H9 (cell line): Measurements from ENCODE around the gene DTD1. TPM values are rescaled to one million over a fixed set of nuclear protein-coding genes. Genes with fewer than 3 reads are reported as not detected.

ENCODE experiments used
- DNase-seq: peaks from one replicate; pipeline ENCODE4 v3.0.0-alpha.2; 2017
- H2AFZ ChIP-seq: one replicate; pipeline ENCODE4 v1.6.1; 2013; ENCODE audit warnings: mild to moderate bottlenecking, low read length, control low read depth, moderate library complexity
- H2AK5ac ChIP-seq: 2 replicates; pipeline ENCODE4 v1.6.1; 2013; ENCODE audit warnings: low read length, control low read depth, mixed read lengths; ENCODE audit not compliant: insufficient read length
- H2BK120ac ChIP-seq: one replicate; pipeline ENCODE4 v1.6.1; 2013; ENCODE audit warnings: low read depth, mild to moderate bottlenecking, low read length, control low read depth, inconsistent platforms; ENCODE audit not compliant: poor library complexity, severe bottlenecking
- H2BK12ac ChIP-seq: 2 replicates; pipeline ENCODE4 v1.6.1; 2013; ENCODE audit warnings: low read length, control low read depth, mixed read lengths, low read depth; ENCODE audit not compliant: insufficient read length
- H2BK15ac ChIP-seq: 2 replicates; pipeline ENCODE4 v1.6.1; 2013; ENCODE audit warnings: low read depth, low read length, control low read depth
- H2BK20ac ChIP-seq: one replicate; pipeline ENCODE4 v1.6.1; 2013; ENCODE audit warnings: low read depth, mild to moderate bottlenecking, low read length, control low read depth, inconsistent platforms; ENCODE audit not compliant: poor library complexity, severe bottlenecking
- H2BK5ac ChIP-seq: 2 replicates; pipeline ENCODE4 v1.6.1; 2013; ENCODE audit warnings: low read length, control low read depth, mixed read lengths; ENCODE audit not compliant: insufficient read length
- H3K14ac ChIP-seq: 2 replicates; pipeline ENCODE4 v1.6.1; 2013; ENCODE audit warnings: low read length, control low read depth; ENCODE audit not compliant: insufficient read depth
- H3K18ac ChIP-seq: 2 replicates; pipeline ENCODE4 v1.6.1; 2013; ENCODE audit warnings: low read depth, mild to moderate bottlenecking, mixed read lengths, low read length, control low read depth; ENCODE audit not compliant: insufficient read length
- H3K23ac ChIP-seq: 2 replicates; pipeline ENCODE4 v1.6.1; 2013; ENCODE audit warnings: low read length, control low read depth, mixed read lengths, low read depth; ENCODE audit not compliant: insufficient read length
- H3K23me2 ChIP-seq: 2 replicates; pipeline ENCODE4 v1.6.1; 2013; ENCODE audit warnings: low read depth, mild to moderate bottlenecking, mixed read lengths, low read length, control low read depth; ENCODE audit not compliant: insufficient read length, poor library complexity, severe bottlenecking
- H3K27ac ChIP-seq: 2 replicates; pipeline ENCODE4 v1.5.1; 2013; ENCODE audit warnings: low read length, control low read depth, mixed read lengths, low read depth; ENCODE audit not compliant: insufficient read length
- H3K27me3 ChIP-seq: 2 replicates; pipeline ENCODE4 v1.6.1; 2013; ENCODE audit warnings: low read length, control low read depth, inconsistent platforms; ENCODE audit not compliant: insufficient read depth
- H3K4ac ChIP-seq: 2 replicates; pipeline ENCODE4 v1.6.1; 2013; ENCODE audit warnings: low read depth, mild to moderate bottlenecking, control low read depth, inconsistent platforms, low read length, moderate library complexity
- H3K4me1 ChIP-seq: 2 replicates; pipeline ENCODE4 v1.6.1; 2013; ENCODE audit warnings: low read length, control low read depth, inconsistent platforms; ENCODE audit not compliant: insufficient read depth
- H3K4me2 ChIP-seq: 2 replicates; pipeline ENCODE4 v1.6.1; 2013; ENCODE audit warnings: low read length, control low read depth, mixed read lengths; ENCODE audit not compliant: insufficient read length, insufficient read depth
- H3K56ac ChIP-seq: 2 replicates; pipeline ENCODE4 v1.6.1; 2013; ENCODE audit warnings: low read depth, mild to moderate bottlenecking, mixed read lengths, low read length, control low read depth; ENCODE audit not compliant: insufficient read length
- H3K79me1 ChIP-seq: 2 replicates; pipeline ENCODE4 v1.6.1; 2013; ENCODE audit warnings: low read depth, mild to moderate bottlenecking, moderate library complexity, low read length, control low read depth, inconsistent platforms; ENCODE audit not compliant: insufficient read depth, poor library complexity, severe bottlenecking
- H3K79me2 ChIP-seq: 2 replicates; pipeline ENCODE4 v1.6.1; 2013; ENCODE audit warnings: low read length, control low read depth, inconsistent platforms; ENCODE audit not compliant: insufficient read depth
- H3K9ac ChIP-seq: 2 replicates; pipeline ENCODE4 v1.6.1; 2013; ENCODE audit warnings: low read length, control low read depth, mixed read lengths; ENCODE audit not compliant: insufficient read length; ENCODE audit errors: extremely low read depth
- H3K9me3 ChIP-seq: one replicate; pipeline ENCODE4 v1.6.1; 2013; ENCODE audit warnings: low read depth, low read length, inconsistent platforms; ENCODE audit not compliant: control insufficient read depth
- H3T11ph ChIP-seq: one replicate; pipeline ENCODE4 v1.6.1; 2013; ENCODE audit warnings: mild to moderate bottlenecking, low read length, control low read depth, inconsistent platforms
- H4K20me1 ChIP-seq: one replicate; pipeline ENCODE4 v1.6.1; 2013; ENCODE audit not compliant: control insufficient read depth, insufficient read length, insufficient read depth
- H4K5ac ChIP-seq: 2 replicates; pipeline ENCODE4 v1.6.1; 2013; ENCODE audit warnings: low read depth, mild to moderate bottlenecking, mixed read lengths, low read length, control low read depth; ENCODE audit not compliant: insufficient read length
- H4K8ac ChIP-seq: replicated peaks from 2 replicates; pipeline ENCODE4 v1.6.1; 2013; ENCODE audit warnings: low read length, control low read depth, mixed read lengths, low read depth; ENCODE audit not compliant: insufficient read length
- H4K91ac ChIP-seq: 2 replicates; pipeline ENCODE4 v1.6.1; 2013; ENCODE audit warnings: low read depth, mild to moderate bottlenecking, moderate library complexity, mixed read lengths, low read length, control low read depth; ENCODE audit not compliant: insufficient read length
- H3K27ac Mint-ChIP-seq, 3 experiments: 2 replicates in 2 of 3; 3 replicates in 1 of 3; pipeline ENCODE4 v1.8.0; 2020 to 2021; ENCODE audit warnings: mixed read lengths in 3 of 3, mild to moderate bottlenecking in 1 of 3, moderate library complexity in 1 of 3
- H3K27me3 Mint-ChIP-seq: 2 replicates; pipeline ENCODE4 v1.8.0; 2021; ENCODE audit warnings: low read depth, mild to moderate bottlenecking, moderate library complexity, mixed read lengths
- H3K36me3 Mint-ChIP-seq, 3 experiments: 2 replicates in 2 of 3; 3 replicates in 1 of 3; pipeline ENCODE4 v1.8.0; 2020 to 2021; ENCODE audit warnings: low read depth in 3 of 3, mixed read lengths in 3 of 3; ENCODE audit not compliant: insufficient read depth in 1 of 3
- H3K4me1 Mint-ChIP-seq, 2 experiments: 2 replicates each; pipeline ENCODE4 v1.8.0; 2020; ENCODE audit warnings: mixed read lengths in 2 of 2
- H3K4me3 Mint-ChIP-seq, 2 experiments: 2 replicates in 1 of 2; 3 replicates in 1 of 2; pipeline ENCODE4 v1.8.0; 2020 to 2021; ENCODE audit warnings: mild to moderate bottlenecking in 2 of 2, mixed read lengths in 2 of 2, moderate library complexity in 1 of 2
- H3K9me3 Mint-ChIP-seq, 2 experiments: 2 replicates in 1 of 2; 3 replicates in 1 of 2; pipeline ENCODE4 v1.8.0; 2020; ENCODE audit warnings: mild to moderate bottlenecking in 2 of 2, mixed read lengths in 2 of 2, moderate library complexity in 1 of 2
- WGBS: extraction: QIAGEN DNeasy Blood & Tissue Kit; methylation state at CpG from one replicate; pipeline ENCODE4 v1.1.7; 2013; ENCODE audit warnings: missing lambda C conversion rate, low lambda C conversion rate, mixed read lengths; ENCODE audit not compliant: insufficient read length; ENCODE audit errors: extremely low coverage; 5-methylcytosine and 5-hydroxymethylcytosine counted together
- total RNA-seq: library from RNA; stranded (reverse); gene quantifications from 2 replicates; pipeline ENCODE4 v1.2.1, GENCODE V29; 2021
- TF ChIP-seq, protein P1 (sequence below): fragments of 200-600 bp; sonication (generic); conservative IDR thresholded peaks from 3 replicates; pipeline ENCODE4 v1.8.0; 2021; ENCODE audit warnings: antibody characterized with exemption, mild to moderate bottlenecking

DTD1 gene
- total RNA-seq, 1 experiment from 2014 or later: 62.0 TPM

DNA sequence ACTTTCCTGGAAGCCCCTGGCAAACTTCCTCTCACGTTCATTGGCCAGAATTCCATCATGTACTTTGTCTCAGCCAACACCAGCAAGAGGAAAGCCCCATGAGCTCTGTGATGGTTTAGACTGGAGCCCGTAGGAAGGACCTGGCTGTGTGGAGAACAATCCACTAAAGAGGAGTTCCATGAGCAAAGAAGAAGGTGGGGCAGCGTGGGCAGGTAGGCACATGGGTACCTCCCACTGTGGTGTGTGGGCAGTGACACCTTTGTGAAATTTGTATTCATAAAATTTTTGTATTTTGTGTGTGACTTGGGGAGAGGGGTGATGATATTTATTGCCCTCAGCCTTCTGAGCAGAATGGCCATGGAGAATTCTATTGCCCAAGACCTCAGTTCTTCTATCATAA is 136.2 kb downstream of the DTD1 start:
- peaks cover 2 to 11% (median 5%) of the 10 kb centered on the region in 3 experiments for H3K36me3 Mint-ChIP-seq
- H2BK15ac ChIP-seq: 0 out of 2 replicates have a peak overlapping the region, but pooled peaks have one; percentile 39
- TF ChIP-seq, protein P1, sequence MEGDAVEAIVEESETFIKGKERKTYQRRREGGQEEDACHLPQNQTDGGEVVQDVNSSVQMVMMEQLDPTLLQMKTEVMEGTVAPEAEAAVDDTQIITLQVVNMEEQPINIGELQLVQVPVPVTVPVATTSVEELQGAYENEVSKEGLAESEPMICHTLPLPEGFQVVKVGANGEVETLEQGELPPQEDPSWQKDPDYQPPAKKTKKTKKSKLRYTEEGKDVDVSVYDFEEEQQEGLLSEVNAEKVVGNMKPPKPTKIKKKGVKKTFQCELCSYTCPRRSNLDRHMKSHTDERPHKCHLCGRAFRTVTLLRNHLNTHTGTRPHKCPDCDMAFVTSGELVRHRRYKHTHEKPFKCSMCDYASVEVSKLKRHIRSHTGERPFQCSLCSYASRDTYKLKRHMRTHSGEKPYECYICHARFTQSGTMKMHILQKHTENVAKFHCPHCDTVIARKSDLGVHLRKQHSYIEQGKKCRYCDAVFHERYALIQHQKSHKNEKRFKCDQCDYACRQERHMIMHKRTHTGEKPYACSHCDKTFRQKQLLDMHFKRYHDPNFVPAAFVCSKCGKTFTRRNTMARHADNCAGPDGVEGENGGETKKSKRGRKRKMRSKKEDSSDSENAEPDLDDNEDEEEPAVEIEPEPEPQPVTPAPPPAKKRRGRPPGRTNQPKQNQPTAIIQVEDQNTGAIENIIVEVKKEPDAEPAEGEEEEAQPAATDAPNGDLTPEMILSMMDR: no peak
- H3T11ph ChIP-seq: no peak overlapping the region
- no peak overlapping the region for H4K8ac ChIP-seq
- H3K79me1 ChIP-seq: no peaks in the 10 kb centered on the region
- no peak overlapping the region for H2AFZ ChIP-seq
- no peak overlapping the region for H2BK12ac ChIP-seq
- no peaks in the 10 kb centered on the region; the same call in 1 of the 2 replicates for H3K27me3 Mint-ChIP-seq
- H3K27ac Mint-ChIP-seq: no peak overlapping the region
- no CpG with 5 or more reads among the region's 3 CpGs for WGBS
- H3K9me3 ChIP-seq: no peaks in the 10 kb centered on the region
- H3K4me1 Mint-ChIP-seq: peaks cover 28% of the 10 kb centered on the region in 2 experiments
- peaks cover 9 to 11% of the 10 kb centered on the region in 2 experiments; a peak in 4 of 5 replicates for H3K9me3 Mint-ChIP-seq
- no peak overlapping the region for H3K18ac ChIP-seq
- H4K20me1 ChIP-seq: no peaks in the 10 kb centered on the region
- no peak overlapping the region for H3K14ac ChIP-seq
- H3K27me3 ChIP-seq: no peaks in the 10 kb centered on the region
- H3K56ac ChIP-seq: no peak overlapping the region
- H2AK5ac ChIP-seq: no peak overlapping the region
- H3K4me1 ChIP-seq: peaks cover 3% of the 10 kb centered on the region; the same call in 1 of the 2 replicates
- no peak overlapping the region for H3K4ac ChIP-seq
- no peak overlapping the region for H3K4me3 Mint-ChIP-seq
- no peaks in the 10 kb centered on the region for H3K23me2 ChIP-seq
- no peak overlapping the region for H3K23ac ChIP-seq
- H4K5ac ChIP-seq: no peak overlapping the region
- no peak overlapping the region for H3K4me2 ChIP-seq
- H3K27ac ChIP-seq: no peak overlapping the region
- no peak overlapping the region for H2BK20ac ChIP-seq
- no peak overlapping the region for H2BK120ac ChIP-seq
- no peaks in the 10 kb centered on the region for H3K79me2 ChIP-seq
- H2BK5ac ChIP-seq: no peak overlapping the region
- no peak overlapping the region for H3K9ac ChIP-seq
- no peak overlapping the region for H4K91ac ChIP-seq
- DNase-seq: no peak
